Right ventricle myocardium superior (tissue), 1 donor: ENCODE measurements around the gene TMEM214. TPM values are rescaled to one million over a fixed set of nuclear protein-coding genes. Genes with fewer than 3 reads are reported as not detected.

Experiments used
- ATAC-seq: fragments of 200-7000 bp; cut with Tn5 transposase; one replicate; pipeline ENCODE4 v1.9.1; 2020; ENCODE audit warnings: mild to moderate bottlenecking; ENCODE audit not compliant: poor library complexity
- DNase-seq: peaks from one replicate; pipeline ENCODE4 v3.0.0-alpha.2; 2020
- intact Hi-C: fragments of 100-400 bp; cut with DNase I; formaldehyde crosslinking; loops from one replicate; pipeline ENCODE4 v1.11.2; 2022
- total RNA-seq: library from RNA; stranded (reverse); fragmentation: NEBNext Ultra II Directional; extraction: Animal tissue kit (Norgen Biotek cat#: 25700); gene quantifications from one replicate; pipeline ENCODE4 v1.2.1, GENCODE V29; 2021
- donor health status: DM: no; HTN: yes; CAD: no; lungs with severe emphysema.

The TMEM214 gene
- total RNA-seq, 1 donor from 2014 or later: 28.2 TPM

DNA sequence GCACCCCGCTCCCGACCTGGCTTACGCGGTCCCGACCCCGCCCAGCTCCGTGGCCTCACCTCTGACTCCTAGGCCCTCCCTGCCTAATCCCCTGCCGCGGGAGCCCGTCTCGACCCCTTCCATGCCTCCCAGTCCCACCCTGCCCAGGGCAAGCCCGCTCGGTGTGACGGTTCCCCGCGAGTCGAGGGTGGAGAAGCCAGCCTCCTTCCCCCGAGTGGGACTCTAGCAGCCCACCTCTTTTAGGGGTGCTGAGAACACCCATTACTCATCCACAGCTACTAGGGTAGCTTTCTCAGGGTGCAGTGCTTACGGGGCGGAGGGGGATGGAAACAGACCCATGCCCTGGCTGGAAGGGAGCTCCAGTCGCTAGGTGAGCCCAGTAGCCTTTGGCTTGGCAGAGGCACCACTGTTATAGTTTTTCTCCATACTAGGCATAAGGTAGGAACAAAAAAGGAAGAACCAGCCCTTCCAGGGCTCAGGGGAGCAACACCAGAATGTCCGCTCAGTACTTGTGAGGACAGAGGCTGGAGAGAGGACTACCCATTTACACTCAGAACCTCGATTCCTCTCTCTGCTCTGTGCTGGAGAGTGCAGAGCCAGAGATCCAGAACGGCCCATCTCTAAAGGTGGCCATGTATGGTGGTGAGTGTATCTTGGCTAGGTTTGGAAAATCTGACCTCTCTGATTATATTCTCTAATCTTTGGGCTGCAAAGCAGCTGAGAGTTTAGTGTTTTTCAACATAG lies 19.3 kb downstream of the TMEM214 start:
- ATAC-seq (no peak), DNase-seq (peak; percentile 63)
- intact Hi-C loops: no loop called here

DNA sequence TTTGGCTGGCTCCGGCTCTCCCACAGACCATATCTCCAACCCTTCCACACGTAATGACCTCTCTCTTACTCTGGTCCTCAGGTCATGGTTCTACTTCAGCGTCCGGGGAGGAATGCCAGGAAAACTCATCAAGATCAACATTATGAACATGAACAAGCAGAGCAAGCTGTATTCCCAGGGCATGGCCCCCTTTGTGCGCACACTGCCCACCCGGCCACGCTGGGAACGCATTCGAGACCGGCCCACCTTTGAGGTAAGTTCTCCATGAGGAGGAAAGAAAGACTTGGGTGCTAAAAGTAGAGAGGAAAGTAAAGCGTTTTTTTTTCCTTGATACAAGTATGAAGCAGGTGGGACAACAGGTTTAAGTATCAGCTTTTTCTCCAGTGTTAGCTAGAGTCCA lies 20.6 kb downstream of the TMEM214 start:
- DNase-seq (no peak), ATAC-seq (no peak)
- intact Hi-C loops: no loop called here

DNA sequence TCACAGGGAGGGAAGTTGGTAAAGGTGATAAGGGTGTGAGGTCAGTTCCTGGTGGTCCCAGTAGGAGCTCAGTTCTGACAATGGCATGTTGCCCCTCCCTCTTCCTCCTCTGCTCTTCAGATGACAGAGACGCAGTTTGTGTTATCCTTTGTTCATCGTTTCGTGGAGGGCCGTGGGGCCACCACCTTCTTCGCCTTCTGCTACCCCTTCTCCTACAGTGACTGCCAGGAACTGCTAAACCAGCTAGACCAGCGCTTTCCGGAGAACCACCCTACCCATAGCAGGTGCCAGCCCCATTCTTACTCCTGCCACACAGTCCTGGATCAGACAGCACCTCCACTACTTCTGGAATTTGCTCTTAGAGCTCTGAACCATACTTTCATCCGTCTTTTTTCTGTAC lies 21.0 kb downstream of the TMEM214 start:
- ATAC-seq (no peak), DNase-seq (no peak)
- intact Hi-C loops: no loop called here

DNA sequence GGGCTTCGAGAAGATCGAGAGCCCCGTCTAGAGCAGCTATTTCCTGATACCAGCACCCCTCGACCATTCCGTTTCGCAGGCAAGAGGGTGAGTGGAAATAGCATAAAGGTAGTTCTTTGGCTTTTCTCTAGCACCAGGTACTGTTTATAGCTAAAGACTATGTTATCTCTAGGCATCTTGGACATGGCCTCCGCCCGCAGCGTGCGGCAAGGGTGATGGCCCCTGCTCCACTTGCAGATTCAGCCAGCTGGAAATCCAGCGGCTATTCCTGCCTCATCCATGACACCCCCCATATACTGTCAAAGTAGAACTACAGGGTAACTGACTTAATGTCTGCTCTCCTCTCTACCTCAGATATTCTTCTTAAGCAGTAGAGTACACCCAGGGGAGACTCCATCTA lies 22.0 kb downstream of the TMEM214 start:
- ATAC-seq (no peak), DNase-seq (no peak)
- intact Hi-C loops: no loop called here

DNA sequence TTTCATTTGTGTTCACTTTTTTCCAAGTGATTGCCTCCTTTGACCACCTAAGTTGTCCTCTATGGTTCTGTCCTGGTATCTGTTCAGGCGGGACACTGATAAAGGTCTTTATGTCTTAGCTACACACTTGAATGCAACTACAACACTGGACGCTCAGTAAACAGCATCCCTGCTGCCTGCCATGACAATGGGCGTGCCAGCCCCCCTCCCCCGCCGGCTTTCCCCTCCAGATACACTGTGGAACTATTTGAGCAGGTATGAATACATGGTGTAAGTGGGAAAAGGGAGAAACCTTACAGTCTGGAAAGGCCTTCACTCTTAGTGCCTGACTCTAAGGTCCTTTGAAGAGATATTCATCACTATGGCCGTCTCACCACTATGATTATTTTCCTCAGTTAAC lies 24.4 kb downstream of the TMEM214 start:
- ATAC-seq (no peak), DNase-seq (no peak)
- intact Hi-C loops: no loop called here

DNA sequence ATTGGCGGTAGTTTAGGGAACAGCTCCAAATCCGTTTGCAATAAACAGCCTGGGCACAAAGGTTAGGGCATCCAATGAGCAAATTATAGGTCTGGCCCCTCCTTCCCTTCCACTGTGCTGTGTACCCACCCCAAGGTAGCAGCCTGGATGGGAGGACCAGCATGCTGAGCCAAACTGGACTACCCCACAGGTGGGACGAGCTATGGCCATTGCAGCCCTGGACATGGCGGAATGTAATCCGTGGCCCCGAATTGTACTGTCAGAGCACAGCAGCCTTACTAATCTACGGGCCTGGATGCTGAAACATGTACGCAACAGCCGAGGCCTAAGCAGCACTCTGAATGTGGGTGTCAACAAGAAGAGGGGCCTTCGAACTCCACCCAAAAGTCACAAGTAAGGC lies 25.4 kb downstream of the TMEM214 start:
- DNase-seq: no peak
- intact Hi-C loops: no loop called here
- ATAC-seq: no peak

DNA sequence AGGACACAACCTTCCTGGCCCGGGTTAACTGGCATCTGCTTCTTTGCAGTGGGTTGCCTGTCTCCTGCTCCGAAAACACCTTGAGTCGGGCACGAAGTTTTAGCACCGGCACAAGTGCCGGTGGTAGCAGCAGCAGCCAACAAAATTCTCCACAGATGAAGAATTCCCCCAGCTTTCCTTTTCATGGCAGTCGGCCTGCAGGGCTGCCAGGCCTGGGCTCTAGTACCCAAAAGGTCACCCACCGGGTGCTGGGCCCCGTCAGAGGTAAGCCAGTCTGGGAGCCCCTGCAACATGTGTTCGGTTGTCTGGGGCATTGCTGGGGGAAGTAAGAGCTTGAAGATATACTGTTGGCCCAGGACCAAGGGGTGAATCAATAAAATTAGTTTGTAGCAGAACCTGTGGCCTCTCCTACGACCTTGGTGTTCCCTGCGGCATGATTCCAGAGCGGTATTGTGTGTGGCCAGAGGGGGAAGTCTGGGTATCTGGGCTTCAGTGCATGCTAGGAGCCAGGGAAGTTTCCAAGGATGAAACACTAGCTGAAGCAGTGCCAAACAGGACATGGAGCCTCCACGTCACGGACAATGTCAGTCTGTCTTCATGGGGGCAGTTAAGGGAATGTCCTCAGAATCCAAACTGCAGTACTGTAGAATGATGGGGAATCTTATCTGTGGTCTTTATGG lies 26.5 kb downstream of the TMEM214 start:
- ATAC-seq (no peak), DNase-seq (no peak)
- intact Hi-C loops: no loop called here

DNA sequence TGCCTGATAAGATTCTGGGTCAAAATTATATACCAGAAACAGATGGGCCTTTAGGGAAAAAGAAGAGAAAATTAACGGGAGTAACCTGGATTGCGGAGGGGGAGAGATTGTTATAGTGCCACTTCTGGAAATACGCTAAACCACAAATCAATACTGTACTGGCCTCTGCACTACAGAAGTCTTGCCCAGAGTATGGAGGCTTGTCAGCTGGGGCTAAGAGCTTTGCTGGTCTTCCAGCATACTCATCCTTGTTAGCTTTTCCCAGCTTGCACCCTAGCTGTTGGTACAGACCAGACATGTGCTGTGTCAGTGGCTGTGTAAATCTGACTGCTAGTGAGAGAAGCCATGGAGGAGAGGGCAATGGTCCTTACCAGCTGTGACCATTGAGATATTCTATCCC lies 27.6 kb downstream of the TMEM214 start:
- intact Hi-C loops: no loop called here
- DNase-seq: no peak
- no peak for ATAC-seq

DNA sequence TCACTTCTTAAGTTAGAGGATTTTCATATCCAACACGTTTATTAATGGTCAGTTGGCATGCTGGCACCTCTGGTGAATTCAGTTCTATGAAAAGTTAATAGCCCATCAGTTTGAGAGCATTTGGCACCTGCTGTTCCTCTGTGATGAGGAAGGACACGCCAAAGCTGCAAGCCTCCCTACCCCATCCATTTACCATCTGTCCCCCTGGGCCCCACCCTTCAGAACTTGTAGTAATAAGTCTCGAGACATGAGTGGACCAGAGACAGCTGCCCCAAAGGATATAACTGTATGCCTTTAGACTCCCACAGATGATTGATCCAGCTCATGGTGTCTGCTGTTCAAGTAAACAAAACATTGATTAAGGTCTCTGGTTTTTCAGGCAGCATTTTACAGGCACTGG lies 32.4 kb downstream of the TMEM214 start:
- no peak for DNase-seq
- no peak for ATAC-seq
- intact Hi-C loops: no loop called here

DNA sequence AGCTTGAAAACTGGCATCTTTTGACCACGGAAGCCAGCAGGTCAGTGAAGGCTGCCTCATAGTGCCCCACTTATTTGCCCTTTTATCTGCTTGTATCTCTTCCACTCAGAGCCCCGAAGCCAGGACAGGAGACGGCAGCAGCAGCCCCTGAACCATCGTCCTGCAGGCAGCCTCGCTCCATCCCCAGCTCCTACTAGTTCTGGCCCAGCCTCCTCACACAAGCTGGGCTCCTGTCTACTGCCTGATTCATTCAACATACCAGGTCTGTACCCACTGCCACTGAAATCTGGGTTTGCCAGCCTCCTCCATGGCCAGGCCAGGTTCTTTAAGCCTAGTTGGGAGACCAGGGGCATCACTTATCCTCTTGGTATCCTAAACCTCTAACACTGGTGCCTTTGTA lies 34.6 kb downstream of the TMEM214 start:
- ATAC-seq (no peak), DNase-seq (no peak)
- intact Hi-C loops: no loop called here

DNA sequence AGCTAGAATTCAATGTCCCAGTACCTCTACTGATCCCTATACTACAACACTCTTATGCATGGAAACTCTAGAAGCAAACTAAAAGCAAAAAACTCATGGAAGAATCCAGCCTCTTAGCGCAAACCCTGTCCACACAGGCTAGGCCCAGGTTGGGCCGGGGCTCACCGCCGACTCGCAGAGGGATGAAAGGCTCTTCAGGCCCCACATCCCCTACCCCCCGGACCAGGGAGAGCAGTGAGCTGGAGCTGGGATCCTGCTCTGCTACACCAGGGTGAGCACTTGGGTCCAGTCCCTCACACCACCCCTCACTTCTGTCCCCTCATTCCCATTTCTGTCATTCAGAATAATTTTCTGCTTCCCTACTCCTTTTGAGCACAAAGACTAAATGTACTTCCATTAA lies 36.7 kb downstream of the TMEM214 start:
- intact Hi-C loops: no loop called here
- ATAC-seq (no peak), DNase-seq (no peak)

DNA sequence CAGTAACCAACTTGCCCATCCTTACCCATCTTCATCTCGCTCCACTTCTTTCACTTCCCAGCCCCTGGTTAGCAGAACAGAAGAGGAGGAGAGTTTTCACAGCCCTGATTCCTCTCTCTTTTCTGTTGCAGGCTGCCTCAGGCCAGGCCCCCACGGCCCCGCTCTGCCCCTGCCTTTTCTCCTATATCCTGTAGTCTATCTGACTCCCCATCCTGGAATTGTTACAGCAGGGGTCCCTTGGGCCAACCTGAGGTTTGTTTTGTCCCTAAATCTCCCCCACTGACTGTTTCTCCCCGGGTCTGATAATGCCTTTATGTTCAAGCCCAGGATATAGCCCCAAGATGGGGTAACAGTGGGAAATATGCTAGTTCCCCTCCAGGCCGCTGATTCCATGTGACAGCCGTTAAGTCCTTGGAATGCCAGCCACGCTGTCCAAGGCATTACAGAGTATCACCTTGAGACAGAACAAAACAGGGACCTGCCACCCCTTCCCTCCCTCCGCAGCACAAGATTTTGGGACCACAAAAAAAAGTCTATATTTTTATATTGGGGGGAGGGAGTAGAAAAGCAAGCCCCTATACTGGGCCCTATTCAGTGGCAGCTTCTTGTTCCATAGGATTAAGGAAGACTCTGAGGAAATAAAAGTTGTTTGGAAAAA lies 37.3 kb downstream of the TMEM214 start:
- intact Hi-C loops: no loop called here
- no peak for DNase-seq
- ATAC-seq: no peak

DNA sequence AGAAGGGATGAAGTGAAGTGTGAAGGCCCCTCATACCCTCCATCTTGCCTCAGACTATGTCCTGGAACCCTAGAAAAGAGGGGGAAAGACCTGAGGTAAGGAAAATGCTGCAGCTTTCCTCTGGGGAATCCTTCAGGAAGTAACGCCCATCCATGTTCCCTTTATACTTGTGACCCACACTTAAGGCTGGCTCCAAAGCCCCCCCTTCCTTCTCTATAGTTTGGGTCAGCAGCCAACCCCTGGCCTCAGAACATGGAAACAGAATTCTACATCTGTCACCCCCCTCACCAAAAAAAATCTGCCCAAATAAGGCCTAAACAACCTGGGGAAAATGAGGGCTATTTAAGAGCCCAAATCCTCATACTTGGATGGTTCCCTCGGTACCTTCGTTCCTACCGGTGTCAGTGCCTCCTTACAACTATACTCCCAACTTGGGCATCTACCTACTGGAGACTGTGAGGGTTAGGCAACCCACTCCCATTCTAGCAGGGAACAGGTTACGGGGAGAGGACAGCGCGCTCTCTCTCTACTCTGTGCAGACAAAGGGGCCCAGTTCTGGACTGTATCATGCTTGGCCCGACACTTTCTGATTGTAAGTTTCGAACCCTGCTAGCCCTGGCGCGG lies 38.0 kb downstream of the TMEM214 start:
- ATAC-seq: no peak
- DNase-seq: no peak
- intact Hi-C loops: no loop called here

DNA sequence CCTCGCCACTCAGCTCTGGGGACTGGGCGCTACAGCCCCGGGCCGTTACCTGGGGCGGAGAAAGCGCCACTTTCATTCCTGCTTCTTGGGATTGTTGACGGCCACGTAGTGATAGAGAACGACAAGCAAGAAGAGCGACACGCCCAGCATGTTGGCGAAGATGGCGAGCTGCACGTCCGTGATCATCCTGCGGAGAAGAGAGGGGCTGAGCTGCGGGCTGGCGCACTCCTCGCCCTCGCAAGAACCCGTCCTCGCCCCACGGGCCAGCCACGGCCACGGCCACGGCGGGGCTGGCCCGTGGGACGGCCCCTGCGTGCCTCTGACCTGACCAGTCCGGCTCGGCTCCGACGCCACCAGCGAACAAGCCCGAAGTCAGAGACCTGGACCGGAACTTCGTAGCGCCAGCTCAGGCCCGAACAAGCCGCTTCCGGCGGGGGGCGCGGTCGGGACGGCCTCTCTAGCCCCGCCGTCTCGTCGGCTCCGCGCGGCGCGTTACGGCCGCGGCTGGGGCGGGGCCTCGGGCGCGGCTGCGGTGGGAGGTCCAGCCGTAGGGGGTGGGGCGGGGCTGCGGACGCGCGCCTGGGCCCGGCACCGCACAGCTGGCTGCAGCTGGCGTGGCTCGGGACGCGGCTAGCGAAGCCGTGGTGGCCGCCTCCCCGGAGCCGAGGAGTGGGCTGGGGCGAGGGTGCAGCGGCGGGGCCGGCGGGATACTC lies 38.7 kb downstream of the TMEM214 start, which contains the start of gene OST4:
Gene OST4 (minus strand): TSS at position 378 of the 713 bp plus-strand sequence.
- intact Hi-C loops: no loop called here
- peak; percentile 96 for ATAC-seq
- DNase-seq: peak; percentile 97

DNA sequence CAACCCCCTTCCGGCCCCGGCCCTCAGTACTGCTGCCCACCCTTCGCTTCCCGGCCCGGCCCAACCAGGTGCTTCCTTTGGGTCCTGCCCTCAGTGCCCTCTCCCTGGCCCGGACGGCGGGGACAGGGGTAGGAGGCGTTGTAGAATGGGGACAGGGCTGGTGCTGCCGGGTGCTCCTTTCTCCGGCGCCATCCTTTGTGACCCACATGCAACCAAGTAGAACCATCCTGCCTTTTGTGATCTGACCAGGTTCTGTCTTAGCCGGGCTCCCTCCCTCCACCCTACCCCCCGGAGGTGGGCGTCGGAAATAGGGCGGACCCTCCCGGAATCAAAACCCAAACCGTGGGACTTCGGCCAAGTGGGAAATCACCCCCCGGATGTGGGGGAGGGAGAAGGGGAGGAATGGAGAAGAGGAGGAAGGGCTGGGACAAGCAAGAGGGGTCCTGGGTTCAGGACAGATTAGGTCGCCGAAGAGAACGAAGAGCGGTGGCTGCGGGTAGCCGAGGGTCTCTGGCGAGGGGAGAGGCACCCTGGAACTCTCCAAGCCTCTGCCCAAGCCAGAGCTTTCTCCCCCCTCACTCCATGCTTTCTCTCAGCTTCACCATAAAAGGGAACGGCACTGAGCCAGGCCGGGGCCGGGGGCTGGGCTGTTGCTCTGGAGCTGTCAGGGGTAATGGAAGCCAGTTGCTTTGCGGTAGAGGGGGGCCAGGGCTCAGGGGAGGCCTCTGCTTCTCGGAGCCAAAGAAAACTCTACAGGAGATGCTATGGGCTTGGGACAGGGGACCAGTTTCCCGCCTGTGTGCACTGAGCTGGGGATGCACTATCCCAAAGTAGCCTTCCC lies 39.4 kb downstream of the TMEM214 start:
- DNase-seq (peak; percentile 88), ATAC-seq (peak; percentile 38)
- intact Hi-C loops: no loop called here

DNA sequence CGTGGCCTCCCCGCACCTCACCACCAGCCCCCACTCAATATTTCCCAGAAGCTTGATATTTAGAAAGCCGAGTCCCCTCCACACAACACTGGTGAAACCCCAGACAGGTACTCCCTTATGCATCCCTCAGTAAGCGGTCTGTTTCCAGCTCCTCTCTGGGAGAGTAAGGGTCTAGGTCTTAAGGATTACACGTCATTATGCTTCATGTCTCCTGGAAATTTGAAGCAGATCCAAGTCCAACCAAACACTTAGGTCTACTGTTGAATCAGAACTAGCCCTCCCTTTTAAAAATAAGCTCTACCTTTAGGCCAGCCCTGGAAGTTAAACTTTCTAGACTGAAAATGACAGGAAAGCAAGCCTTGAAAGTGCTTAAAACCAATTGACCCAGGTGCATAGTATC lies 40.2 kb downstream of the TMEM214 start:
- DNase-seq: no peak
- ATAC-seq: no peak
- intact Hi-C loops: no loop called here

DNA sequence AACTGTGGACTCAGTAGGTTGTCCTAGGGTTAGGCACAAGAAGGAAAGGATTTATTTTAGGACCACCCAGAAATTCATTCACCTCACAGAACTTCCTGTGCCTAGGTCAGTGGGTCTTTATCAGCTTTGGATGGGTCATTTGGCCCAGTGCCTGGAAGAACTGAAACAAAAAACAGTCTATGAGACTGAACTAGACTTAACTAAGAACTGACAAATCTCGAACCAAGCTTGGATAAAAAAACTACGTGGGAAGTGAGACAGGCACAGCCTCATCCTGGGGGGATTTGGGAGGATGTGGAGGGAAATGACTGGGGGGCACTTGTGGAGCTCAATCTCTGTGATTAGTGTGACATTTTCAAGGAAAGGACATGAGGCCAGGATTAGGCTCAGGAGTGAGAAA lies 41.0 kb downstream of the TMEM214 start:
- intact Hi-C loops: no loop called here
- no peak for DNase-seq
- no peak for ATAC-seq
